Suppressor macrophage (primary cell): ENCODE data around the gene TNRC6A.
"Not testable (repeated sequence)": the region's sequence is repeated elsewhere in the genome, so short reads cannot be mapped to it uniquely, and the experiment has no call there.

Experiments
- DNase-seq, 4 experiments: peaks; one replicate each; pipeline ENCODE4 v3.0.0-alpha.2; 2020 to 2022

Gene TNRC6A

GRCh38 chr16:24846548-24847357 lies 117.3 kb downstream of the TNRC6A start:
- no peak for DNase-seq

GRCh38 chr16:24847358-24847664 lies 117.9 kb downstream of the TNRC6A start:
- DNase-seq = no peak

DNA sequence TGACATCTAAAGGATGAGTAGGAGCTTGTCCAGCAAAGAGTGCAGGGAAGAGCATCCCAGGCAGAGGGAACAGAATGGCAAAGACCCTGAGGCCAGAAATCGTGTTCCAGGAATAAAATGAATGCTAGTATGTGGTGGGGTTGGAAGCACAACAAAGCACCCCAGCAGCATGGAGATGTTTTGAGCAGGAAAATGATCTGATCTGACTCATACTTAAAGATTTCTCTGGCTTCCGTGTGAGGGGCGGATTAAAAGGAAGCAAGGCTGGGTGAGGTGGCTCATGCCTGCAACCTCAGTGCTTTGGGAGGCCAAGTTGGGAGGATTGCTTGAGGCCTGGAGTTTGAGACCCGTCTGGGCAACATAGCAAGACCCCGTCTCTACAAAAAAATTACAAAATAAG lies 118.6 kb downstream of the TNRC6A start:
- DNase-seq = no peak

GRCh38 chr16:24849641-24850040 lies 120.2 kb downstream of the TNRC6A start:
- no peak for DNase-seq

DNA sequence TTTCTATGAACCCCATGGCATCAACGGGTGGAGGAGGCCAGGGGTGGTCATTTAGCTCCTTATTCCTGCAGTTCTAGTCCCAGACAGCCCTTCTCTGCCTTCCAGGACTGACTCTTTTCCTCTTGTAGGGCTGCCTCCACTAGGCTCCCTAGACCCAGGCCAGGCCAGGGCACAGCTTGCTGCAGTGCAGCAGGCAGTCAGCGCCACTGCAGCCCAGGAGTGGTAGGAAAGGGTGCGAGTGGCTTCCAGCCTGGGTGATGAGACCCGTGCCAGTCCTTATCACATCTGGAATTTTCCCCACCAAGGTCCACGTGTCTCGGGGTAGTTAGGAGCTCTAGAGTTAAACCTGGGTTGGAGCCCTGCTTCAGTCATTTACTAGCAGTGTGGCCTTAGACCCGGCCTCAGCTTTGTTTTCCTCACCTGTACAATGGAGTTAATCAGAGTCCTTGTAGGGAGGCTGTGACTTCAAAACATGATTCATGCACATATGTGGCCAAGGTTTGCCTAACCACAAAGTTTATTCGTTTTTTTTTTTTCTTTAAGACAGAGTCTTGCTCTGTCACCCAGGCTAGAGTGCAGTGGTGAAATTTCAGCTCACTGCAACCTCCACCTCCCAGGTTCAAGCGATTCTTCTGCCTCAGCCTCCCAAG lies 121.0 kb downstream of the TNRC6A start:
- DNase-seq = no peak

DNA sequence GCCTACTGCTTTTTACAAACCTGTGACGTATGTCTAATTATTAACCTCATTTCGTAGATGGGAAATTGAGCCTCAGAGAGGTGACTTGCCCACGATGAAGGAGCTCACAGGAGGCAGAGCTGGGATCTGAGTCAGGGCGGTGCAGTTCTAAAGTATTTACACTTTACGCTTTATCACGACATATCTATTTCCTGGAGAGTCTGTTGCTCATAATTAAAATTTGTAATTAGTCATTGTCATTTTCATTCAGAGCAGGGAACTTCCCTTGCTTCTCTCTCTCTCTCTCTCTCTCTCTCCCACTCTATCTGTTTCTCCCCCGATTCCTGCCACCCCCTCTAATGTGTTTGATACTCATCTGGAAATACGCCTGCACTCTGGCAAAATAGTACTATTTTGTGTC lies 122.2 kb downstream of the TNRC6A start:
- no peak for DNase-seq

- DNase-seq = no peak
These were observed 122.8 kb downstream of the TNRC6A start for GRCh38 chr16:24852281-24852721.

- DNase-seq = no peak
These were observed 123.8 kb downstream of the TNRC6A start for GRCh38 chr16:24853169-24853824.

DNA sequence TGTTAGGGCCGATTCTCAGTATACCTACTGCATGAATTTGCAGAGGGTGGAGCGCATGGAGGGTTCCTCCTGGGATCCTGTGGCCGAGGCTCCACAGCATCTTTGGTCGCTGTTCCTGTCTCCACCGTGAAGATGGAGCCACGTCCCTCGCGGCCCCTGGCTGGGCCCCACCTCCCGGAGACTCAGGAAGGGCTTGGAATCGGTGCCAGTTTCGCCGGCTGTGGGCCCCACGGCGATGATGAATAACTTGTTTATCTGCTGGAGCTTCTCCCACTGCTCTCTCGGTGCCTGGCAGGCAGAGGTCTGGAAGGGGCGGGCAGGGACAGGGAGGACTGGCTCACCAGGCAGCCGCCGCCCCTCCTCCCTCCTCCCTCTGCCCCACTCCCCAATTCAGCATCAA lies 124.4 kb downstream of the TNRC6A start:
- no peak for DNase-seq

- no peak for DNase-seq
These were observed 125.2 kb downstream of the TNRC6A start for GRCh38 chr16:24854607-24855171.

GRCh38 chr16:24855678-24856077 lies 126.2 kb downstream of the TNRC6A start:
- DNase-seq = no peak

DNA sequence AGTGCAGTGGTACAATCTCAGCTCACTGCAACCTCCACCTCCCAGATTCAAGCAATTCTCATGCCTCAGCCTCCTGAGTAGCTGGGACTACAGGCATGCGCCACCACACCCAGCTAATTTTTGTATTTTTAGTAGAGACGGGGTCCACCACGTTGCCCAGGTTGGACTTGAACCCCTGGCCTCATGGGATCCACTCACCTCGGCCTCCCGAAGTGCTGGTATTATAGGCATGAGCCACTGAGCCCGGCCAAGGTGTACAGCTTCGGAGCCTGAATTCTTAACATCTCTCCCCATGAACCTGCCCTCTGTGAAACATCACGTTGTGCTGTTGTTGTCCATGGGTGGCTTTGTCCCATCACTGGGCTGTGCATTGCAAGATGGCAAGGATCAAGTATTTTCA lies 127.4 kb downstream of the TNRC6A start:
- DNase-seq = not testable (repeated sequence)

DNA sequence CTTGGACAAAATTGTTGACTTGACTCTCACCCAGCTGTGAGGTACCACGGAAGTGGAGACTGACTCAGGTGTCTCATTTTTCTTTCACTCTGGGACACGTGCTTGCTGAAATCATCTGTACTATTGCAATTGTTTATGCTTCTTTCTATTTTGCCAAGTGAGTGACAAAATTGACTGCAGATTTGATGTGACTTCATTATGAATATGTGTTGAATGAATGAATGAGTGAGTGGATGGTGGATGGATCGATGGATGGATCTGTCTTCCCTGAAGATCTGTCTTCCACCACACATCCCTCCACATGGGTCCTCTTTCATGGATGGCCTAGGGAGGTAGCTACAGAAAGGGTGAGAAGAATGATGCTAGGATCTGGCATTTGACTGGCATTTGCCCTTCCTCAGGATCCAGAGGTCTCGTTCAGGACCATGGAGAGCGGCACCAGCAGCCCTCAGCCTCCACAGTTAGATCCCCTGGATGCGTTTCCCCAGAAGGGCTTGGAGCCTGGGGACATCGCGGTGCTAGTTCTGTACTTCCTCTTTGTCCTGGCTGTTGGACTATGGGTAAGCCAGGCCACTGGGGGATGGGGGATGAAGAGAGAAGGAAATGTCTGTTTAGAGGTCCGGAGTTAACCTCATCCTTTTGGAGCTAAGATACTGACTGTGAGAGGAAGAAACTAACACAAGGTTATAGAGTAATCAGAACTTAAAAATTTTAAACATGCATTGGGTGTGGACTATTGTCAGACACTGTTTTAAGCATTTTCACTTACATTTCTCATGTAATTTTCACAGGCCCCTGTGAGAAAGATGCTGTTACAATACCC lies 129.0 kb downstream of the TNRC6A start:
- DNase-seq = peak; percentile 57 to 81 (median 67)

GRCh38 chr16:24861461-24861860 lies 132.0 kb downstream of the TNRC6A start:
- DNase-seq = no peak

- no peak for DNase-seq
These were observed 134.4 kb downstream of the TNRC6A start for GRCh38 chr16:24863582-24864437.

DNA sequence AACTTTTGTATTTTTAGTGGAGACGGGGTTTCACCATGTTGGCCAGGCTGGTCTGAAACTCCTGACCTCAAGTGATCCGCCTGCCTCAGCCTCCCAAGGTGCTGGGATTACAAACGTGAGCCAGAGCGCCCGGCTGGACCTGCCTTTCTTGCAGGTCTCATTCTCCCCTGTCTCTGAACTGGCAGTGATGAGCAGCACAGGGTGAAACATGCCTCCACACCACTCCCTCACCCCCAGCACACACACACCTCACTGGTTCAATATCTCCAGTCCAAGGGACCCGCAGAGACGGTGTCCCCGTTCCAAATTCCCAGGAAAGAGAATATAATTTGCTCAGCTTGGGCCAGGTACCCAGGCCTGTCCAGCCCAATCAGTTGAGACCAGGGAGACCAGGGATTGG lies 139.6 kb downstream of the TNRC6A start:
- DNase-seq = no peak

- no peak for DNase-seq
These were observed 142.4 kb downstream of the TNRC6A start for GRCh38 chr16:24871891-24872290.

DNA sequence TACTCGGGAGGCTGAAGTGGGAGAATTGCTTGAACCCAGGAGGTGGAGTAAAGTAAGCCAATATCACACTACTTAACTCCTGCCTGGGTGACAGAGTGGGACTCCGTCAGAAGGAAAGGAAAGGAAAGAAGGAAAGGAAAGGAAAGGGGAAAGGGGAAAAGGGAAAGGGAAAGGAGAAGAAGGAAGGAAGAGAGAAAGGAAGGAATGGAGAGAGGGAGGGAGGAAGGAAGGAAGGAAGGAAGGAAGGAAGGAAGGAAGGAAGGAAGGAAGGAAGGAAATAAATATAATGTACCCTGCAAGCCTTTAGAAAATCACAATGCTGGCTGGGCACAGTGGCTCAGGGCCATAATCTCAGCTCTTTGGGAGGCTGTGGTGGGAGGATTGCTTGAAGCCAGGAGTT lies 143.6 kb downstream of the TNRC6A start:
- no peak for DNase-seq

DNA sequence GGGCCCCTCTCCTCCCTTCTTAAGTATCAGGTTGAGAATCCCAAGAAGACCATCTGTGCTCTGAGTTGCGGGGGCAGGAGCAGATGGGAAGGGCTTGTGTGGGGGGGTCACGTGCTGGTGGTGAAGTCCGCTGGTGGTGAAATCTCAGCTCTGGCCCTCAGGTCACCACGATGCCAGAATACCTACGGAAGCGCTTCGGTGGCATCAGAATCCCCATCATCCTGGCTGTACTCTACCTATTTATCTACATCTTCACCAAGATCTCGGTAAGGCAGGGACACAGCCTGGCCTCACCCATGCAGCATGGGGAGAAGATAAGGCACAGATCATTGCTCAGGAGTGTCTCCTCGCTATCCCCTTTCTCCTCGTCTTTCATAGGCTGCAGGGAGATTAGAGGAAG lies 146.0 kb downstream of the TNRC6A start:
- DNase-seq = no peak
